Psoas muscle (tissue), 8 donors: Measurements from ENCODE around the gene ARL4C. TPM values are rescaled to one million over a fixed set of nuclear protein-coding genes. Genes with fewer than 3 reads are reported as not detected.

Experiments used
- ATAC-seq, 4 donors: fragments of 200-7000 bp; cut with Tn5 transposase; one replicate each; pipeline ENCODE4 v1.9.1; 2020; ENCODE audit warnings: moderate library complexity in 3 of 4, mild to moderate bottlenecking in 2 of 4
- DNase-seq, 2 donors: peaks; one replicate each; pipeline ENCODE4 v3.0.0-alpha.2; 2020
- H3K27ac ChIP-seq: fragments of 200-600 bp; one replicate; pipeline ENCODE4 v1.8.0; 2022
- H3K27me3 ChIP-seq, 3 donors: fragments of 200-600 bp in 1 of 3; one replicate each; pipeline versions ENCODE4 v1.6.1 to v1.8.0; 2013 to 2022; ENCODE audit warnings: low read length in 2 of 3, mild to moderate bottlenecking in 2 of 3, moderate library complexity in 1 of 3; ENCODE audit not compliant: insufficient read depth in 3 of 3
- H3K36me3 ChIP-seq, 2 donors: fragments of 200-600 bp in 1 of 2; one replicate each; pipeline versions ENCODE4 v1.6.1 to v1.8.0; 2013 to 2022; ENCODE audit warnings: low read depth in 1 of 2, mild to moderate bottlenecking in 1 of 2, moderate library complexity in 1 of 2; ENCODE audit not compliant: insufficient read depth in 1 of 2
- H3K4me1 ChIP-seq: fragments of 200-600 bp; one replicate; pipeline ENCODE4 v1.8.0; 2022
- H3K4me3 ChIP-seq: fragments of 200-600 bp; one replicate; pipeline ENCODE4 v1.8.0; 2022; ENCODE audit warnings: mild to moderate bottlenecking
- H3K9me3 ChIP-seq: fragments of 200-600 bp; one replicate; pipeline ENCODE4 v1.8.0; 2022
- WGBS, 3 donors: extraction: QIAGEN DNeasy Blood & Tissue Kit; methylation state at CpG; one replicate each; pipeline versions ENCODE4 v1.1.6 to v1.1.7; 2013; 5-methylcytosine and 5-hydroxymethylcytosine counted together
- intact Hi-C, 2 donors: fragments of 100-400 bp; cut with DNase I; formaldehyde crosslinking; loops; one replicate each; pipeline versions ENCODE4 v1.11.0 to v1.14.2; 2022
- polyA plus RNA-seq, 3 donors: library from polyadenylated mRNA; stranded (reverse); fragments of 200-250 nt; gene quantifications; one replicate each; pipeline ENCODE4 v1.2.3, GENCODE V29; 2013
- total RNA-seq, 4 donors: library from RNA; stranded (reverse); fragmentation: NEBNext Ultra II Directional in 2 of 4; extraction: Animal tissue kit (Norgen Biotek cat#: 25700) in 2 of 4; gene quantifications; one replicate each; pipeline versions ENCODE4 v1.2.1 to v1.2.4, GENCODE V29; 2021 to 2023
- TF ChIP-seq, protein P1 (sequence below): fragments of 200-600 bp; IDR thresholded peaks from one replicate; pipeline ENCODE4 v1.8.0; 2022; ENCODE audit warnings: antibody characterized with exemption
- donor health status: healthy with polysubstance abuse.
- donor health status: DM: no; HTN: no; CAD: no; lungs with moderate emphysema.
- donor health status: Bipolar disorder and iron deficiency.
- donor health status: healthy.
- donor health status: DM: yes; HTN: yes; CAD: no.
- donor health status: DM: no; HTN: no; CAD: no.
- donor health status: DM: no; HTN: no; CAD: no.
- donor health status: DM: yes; HTN: yes; CAD: no.

The ARL4C gene
- total and polyA plus RNA-seq, 7 donors = 0.34 to 1.6 (median 1.1) TPM

DNA sequence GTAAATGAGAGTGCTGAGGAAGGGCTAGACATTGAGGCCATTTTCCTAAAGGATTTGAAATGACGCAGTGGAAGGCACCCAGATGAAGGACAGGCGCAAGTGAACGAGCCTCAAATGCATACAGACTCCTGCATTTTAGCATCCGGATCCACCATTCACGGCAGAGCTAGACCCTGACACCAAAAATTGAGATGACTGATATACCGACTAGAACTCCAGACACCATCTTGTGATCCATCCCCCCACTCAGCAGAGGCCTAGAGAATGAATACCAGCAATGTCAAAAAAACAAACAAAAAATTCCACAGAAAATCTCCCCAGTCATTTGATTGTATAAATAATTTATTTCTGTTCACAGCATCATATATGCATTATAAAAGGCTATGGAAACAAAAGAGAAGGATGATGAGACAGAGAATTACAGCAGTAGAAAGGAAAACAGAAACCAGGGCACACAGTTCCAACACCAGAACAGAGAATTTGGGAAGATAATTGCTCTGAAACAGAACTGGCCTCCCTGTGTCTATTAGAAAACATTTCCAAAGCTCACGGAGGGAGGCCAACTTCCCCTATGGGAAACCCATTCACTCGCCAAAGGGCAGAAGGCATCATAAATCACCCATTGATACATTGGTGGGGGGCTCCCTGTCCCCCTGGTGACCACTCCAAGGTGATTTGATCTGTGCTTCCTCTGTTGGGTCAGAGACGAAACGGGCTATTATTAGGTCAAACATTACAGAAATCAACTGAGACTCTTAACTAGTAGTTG is 4.0 kb downstream of the ARL4C start:
- intact Hi-C loops = no loop called here
- ATAC-seq (no peak), DNase-seq (no peak)
- Histone ChIP-seq H3K27me3 (peaks cover 2 to 55% (median 4%) of the 10 kb centered on the region in 3 donors), H3K27ac (no peak overlapping the region), H3K4me3 (peak overlapping the region; percentile 27), H3K4me1 (peaks cover 6% of the 10 kb centered on the region), H3K9me3 (no peaks in the 10 kb centered on the region), H3K36me3 (no peaks in the 10 kb centered on the region)
- 89 to 91% (median 89%) methylated on average over 10 of the region's 10 CpGs for WGBS, 3 donors
- TF ChIP-seq, protein P1, sequence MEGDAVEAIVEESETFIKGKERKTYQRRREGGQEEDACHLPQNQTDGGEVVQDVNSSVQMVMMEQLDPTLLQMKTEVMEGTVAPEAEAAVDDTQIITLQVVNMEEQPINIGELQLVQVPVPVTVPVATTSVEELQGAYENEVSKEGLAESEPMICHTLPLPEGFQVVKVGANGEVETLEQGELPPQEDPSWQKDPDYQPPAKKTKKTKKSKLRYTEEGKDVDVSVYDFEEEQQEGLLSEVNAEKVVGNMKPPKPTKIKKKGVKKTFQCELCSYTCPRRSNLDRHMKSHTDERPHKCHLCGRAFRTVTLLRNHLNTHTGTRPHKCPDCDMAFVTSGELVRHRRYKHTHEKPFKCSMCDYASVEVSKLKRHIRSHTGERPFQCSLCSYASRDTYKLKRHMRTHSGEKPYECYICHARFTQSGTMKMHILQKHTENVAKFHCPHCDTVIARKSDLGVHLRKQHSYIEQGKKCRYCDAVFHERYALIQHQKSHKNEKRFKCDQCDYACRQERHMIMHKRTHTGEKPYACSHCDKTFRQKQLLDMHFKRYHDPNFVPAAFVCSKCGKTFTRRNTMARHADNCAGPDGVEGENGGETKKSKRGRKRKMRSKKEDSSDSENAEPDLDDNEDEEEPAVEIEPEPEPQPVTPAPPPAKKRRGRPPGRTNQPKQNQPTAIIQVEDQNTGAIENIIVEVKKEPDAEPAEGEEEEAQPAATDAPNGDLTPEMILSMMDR = no peak

DNA sequence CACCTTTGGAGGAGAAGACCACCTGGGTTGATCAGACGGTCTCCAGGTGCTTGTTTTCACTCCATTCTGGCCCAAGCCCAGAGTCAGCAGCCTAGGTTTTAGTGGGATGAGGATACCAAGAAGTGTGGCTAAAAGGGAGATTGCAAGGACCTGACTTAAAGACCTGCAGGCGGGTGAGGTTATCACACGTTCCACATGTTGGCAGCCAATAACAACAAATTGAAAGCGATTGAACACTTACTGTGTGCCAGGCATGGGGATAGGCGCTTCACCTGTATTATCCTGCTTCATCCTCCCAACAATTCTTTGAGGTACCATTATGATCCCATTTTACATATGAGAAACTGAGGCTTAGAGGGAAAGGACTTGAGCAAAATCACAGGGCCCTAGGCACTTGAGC is 5.0 kb downstream of the ARL4C start:
- Histone ChIP-seq H3K27ac (no peak overlapping the region), H3K9me3 (no peaks in the 10 kb centered on the region), H3K4me1 (peaks cover 6% of the 10 kb centered on the region), H3K4me3 (no peak overlapping the region), H3K36me3 (no peaks in the 10 kb centered on the region), H3K27me3 (peaks cover 2 to 55% (median 4%) of the 10 kb centered on the region in 3 donors)
- intact Hi-C loops = no loop called here
- DNase-seq (no peak), ATAC-seq (no peak)
- TF ChIP-seq, protein P1 = no peak
- 91 to 96% (median 93%) methylated on average over 5 of the region's 5 CpGs for WGBS, 3 donors

GRCh38 chr2:234491281-234491680 is 5.6 kb downstream of the ARL4C start:
- Histone ChIP-seq H3K4me3 (no peak overlapping the region), H3K36me3 (no peaks in the 10 kb centered on the region), H3K9me3 (no peaks in the 10 kb centered on the region), H3K27ac (no peak overlapping the region), H3K4me1 (peaks cover 6% of the 10 kb centered on the region), H3K27me3 (peaks cover 2 to 54% (median 6%) of the 10 kb centered on the region in 3 donors)
- TF ChIP-seq, protein P1 = no peak
- ATAC-seq (no peak), DNase-seq (no peak)
- intact Hi-C loops = no loop called here
- WGBS, 3 donors = 86 to 87% (median 87%) methylated on average over 4 of the region's 4 CpGs

DNA sequence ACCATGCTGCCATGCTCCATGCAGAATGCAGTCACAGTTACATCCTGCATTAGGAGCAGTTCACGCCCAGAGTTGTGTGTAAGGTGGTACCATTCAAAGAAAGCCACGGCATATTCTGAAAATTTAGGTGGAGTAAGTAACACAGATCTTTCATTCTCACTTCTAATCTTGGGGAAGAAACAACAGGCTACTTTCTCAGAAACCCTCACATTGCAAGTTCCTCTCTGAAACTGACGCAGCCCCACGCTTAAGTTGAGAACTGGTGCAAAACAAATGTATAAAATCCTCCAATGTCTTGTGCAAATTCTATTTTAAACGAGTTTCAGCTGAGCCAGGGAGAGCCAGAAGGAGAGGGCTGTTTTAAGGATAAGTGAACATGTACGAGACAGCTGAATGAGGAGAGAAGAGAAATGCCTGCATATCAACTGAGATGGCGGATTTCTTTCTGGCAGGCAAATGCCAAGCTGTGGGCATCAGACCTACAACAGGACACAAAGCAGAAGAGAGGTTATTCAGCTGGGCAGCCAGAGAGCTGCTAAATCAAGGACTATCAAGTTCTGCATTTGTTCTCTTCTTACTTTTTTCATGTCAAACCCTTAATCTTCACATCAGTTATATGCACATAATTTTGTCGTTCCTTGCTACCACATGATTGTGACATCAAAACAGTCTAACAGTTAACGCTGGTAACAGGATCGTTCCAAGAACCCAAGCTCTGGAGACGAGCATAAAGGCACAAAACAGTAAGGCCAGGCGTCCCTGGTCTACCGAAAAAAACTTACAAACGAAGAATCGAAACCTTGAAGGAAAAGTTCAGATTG is 6.4 kb downstream of the ARL4C start:
- Histone ChIP-seq H3K27me3 (peaks cover 2 to 51% (median 6%) of the 10 kb centered on the region in 3 donors), H3K9me3 (no peaks in the 10 kb centered on the region), H3K36me3 (no peaks in the 10 kb centered on the region), H3K27ac (no peak overlapping the region), H3K4me1 (no peaks in the 10 kb centered on the region), H3K4me3 (no peak overlapping the region)
- ATAC-seq = no peak
- 76 to 77% (median 76%) methylated on average over 15 of the region's 15 CpGs for WGBS, 3 donors
- intact Hi-C loops = no loop called here
- TF ChIP-seq, protein P1 = no peak
- no peak for DNase-seq
